ENCODE measurements around the gene ZEB1. TPM values are rescaled to one million over a fixed set of nuclear protein-coding genes. Genes with fewer than 3 reads are reported as not detected.

Gene ZEB1
- total and polyA plus RNA-seq, 4 experiments from 2014 or later, result 19.1 to 70.6 (median 50.0) TPM

DNA sequence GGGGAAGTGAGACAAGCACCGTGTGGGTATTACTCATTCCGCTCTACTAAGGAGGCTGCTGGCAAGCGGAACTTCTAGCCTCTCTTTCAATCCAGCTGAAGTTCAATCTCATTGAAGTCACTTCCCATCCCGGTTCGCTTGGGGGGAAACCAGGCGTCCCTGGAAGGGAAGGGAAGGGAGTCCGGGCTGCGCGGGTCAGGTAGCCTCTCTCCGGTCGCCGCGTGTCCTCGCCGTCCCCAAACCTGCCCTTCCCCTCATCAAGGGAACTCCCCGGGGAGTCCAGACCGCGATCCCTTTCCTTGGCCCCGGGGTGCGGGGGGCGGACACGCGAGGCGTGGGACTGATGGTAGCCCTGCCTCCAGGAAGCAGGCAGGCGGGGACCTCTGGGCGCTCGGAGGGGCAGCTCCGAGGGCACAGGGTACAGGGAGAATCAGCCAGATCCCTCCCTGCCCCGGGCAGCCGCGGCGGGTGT is 598 bp upstream of the ZEB1 start:
- H3K4me1 Mint-ChIP-seq, result peaks cover 24 to 50% (median 34%) of the 10 kb centered on the region in 4 donors
- peak; percentile 68 to 88 (median 74) for DNase-seq

DNA sequence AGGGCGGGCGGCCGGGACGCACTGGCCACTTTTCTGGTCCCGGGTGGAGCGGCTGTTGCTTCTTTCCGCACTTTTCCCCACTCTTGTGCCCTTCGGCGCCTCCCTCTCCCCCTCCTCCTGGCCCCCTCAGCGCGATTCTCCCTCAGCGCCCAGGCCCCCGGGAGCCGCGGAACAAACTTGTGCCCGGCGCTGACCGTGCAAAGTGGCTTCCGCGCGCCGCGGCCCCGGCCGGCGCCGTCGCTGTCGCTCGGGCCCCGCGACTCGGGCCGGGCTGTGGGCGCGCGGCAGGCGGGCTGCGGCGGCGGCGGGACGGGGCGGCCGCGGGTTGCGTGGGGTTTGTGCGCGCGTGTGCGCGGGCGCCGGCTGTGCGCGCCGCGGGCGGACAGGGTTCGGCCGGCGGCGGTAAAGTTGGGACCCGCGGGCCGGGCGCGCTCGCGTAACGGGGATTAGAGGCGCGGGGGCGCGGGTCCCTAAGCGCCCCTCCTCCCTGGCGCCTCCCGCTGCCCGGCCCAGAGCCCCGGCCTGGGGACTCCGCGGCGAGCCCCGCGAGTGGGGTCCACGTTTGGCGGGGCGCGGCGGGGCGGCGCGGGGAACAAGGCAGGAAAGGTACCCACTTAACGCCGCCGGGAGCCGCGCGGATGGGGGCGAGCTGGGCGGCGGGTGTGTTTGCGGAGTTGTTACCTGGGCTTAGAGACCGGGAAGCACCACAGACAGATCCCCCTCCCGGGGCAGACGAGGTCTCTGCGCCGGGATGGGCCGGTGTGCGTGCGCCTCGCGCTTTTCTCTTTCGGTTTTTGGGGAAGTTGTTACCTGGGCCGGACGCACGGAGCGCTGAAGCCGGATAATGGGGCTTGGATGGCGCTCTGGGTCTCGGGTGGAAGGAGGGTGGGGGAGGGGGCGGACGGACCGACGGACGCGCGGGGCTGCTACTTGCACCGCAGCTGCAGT is 860 bp downstream of the ZEB1 start:
- Mint-ChIP-seq H3K4me3 (peak overlapping the region; percentile 96 to 99 (median 98)), H3K27me3 (no peaks in the 10 kb centered on the region), H3K27ac (peak overlapping the region; percentile 94 to 98 (median 95)), H3K4me1 (peaks cover 28 to 58% (median 42%) of the 10 kb centered on the region in 4 donors), H3K36me3 (peaks cover 0 to 17% of the 10 kb centered on the region in 2 donors), H3K9me3 (peaks cover 0 to 4% (median 0%) of the 10 kb centered on the region in 8 donors)
- H3K27me3 ChIP-seq (ENCODE audit: insufficient read depth, low read length), result no peaks in the 10 kb centered on the region
- DNase-seq, result peak; percentile 53 to 64 (median 58)
- intact Hi-C loops (cut with micrococcal nuclease), result loop anchor here (1.0 to 10.0 kb wide), 9 partner anchors 37 to 1025 kb away; partner anchors contain the start of genes ARHGAP12, EPC1 and KIF5B
- peaks cover 30% of the 10 kb centered on the region for H3K4me1 ChIP-seq (ENCODE audit: insufficient read depth, low read length)
- POLR2A ChIA-PET (ENCODE audit: partially characterized antibody), result interaction anchor here (1.1 to 2.1 kb wide), 6 partner anchors 8 to 535 kb away, joined by 3 to 18 read pairs (median 6); partner anchors contain the start of gene ZNF438
- peak overlapping the region; percentile 88 for H3K27ac ChIP-seq (ENCODE audit: low read depth, low read length)
- no peaks in the 10 kb centered on the region for H3K9me3 ChIP-seq (ENCODE audit: control insufficient read depth in 1 of 2, low read length in 2 of 2)
- H3K4me3 ChIP-seq (ENCODE audit: low read length in 2 of 2), result peak overlapping the region; percentile 40 to 74
- H3K36me3 ChIP-seq (ENCODE audit: insufficient read depth, low read length), result no peaks in the 10 kb centered on the region
- CTCF ChIA-PET (ENCODE audit: partially characterized antibody), result no interaction called here

More for the DNA sequence above, 598 bp upstream of the ZEB1 start:
- no peaks in the 10 kb centered on the region for H3K27me3 Mint-ChIP-seq
- peaks cover 0 to 17% of the 10 kb centered on the region in 2 donors for H3K36me3 Mint-ChIP-seq
- Histone ChIP-seq H3K4me1 (ENCODE audit: insufficient read depth, low read length) (peaks cover 30% of the 10 kb centered on the region), H3K36me3 (ENCODE audit: insufficient read depth, low read length) (no peaks in the 10 kb centered on the region), H3K9me3 (ENCODE audit: control insufficient read depth in 1 of 2, low read length in 2 of 2) (no peaks in the 10 kb centered on the region), H3K4me3 (ENCODE audit: low read length in 2 of 2) (peak overlapping the region; percentile 55 to 73), H3K27ac (ENCODE audit: low read depth, low read length) (peak overlapping the region; percentile 88), H3K27me3 (ENCODE audit: insufficient read depth, low read length) (no peaks in the 10 kb centered on the region)
- intact Hi-C loops (cut with micrococcal nuclease), result loop anchor here (1.0 to 10.0 kb wide), 6 partner anchors 186 to 1026 kb away; partner anchors contain the start of genes ARHGAP12 and EPC1
- ChIA-PET CTCF (ENCODE audit: partially characterized antibody) (interaction anchor here (0.5 to 1.5 kb wide), 2 partner anchors 188 to 534 kb away, joined by 3 to 8 read pairs; no protein-coding TSS in a partner anchor), POLR2A (ENCODE audit: partially characterized antibody) (interaction anchor here (0.6 to 2.1 kb wide), 10 partner anchors 9 to 617 kb away, joined by 3 to 18 read pairs (median 4); partner anchors contain the start of gene ZNF438)
- peaks cover 0 to 4% (median 0%) of the 10 kb centered on the region in 8 donors for H3K9me3 Mint-ChIP-seq
- peak overlapping the region; percentile 94 to 100 (median 99) for H3K27ac Mint-ChIP-seq
- peak overlapping the region; percentile 97 to 100 (median 99) for H3K4me3 Mint-ChIP-seq

DNA sequence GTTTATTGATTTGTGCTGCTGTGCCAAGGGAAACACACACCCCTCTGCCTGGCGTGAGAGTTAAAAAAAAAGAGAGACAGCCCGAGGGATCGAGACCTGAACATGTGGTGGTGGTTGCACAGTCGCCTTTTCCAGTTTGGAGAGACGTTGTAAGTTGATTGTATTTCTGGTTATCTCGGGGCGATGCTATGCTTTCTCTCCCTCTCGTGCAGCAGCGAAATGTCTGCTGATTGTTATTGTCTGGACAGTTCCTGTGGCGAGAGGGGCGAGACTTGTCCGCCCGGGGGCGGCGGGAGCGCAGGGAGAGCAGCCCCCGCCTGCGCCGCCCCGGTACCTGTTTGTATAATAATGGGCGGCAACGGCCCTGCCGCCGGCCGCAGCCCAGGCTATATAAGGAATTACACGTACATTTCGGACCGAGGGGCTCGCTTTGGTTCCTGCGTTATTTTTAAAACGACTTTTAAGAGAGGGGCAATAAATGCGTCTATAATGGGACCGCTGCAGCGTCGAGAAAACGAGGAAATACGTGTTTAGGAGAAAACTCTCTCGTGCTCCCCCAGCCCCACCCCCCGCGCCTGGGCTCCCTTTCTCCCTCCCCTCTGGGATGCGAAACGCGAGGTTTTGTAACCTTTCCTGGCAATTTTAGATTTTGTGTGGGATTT is 1.7 kb downstream of the ZEB1 start:
- peak in 2 of 5 donors; percentile 18 to 35 for DNase-seq

DNA sequence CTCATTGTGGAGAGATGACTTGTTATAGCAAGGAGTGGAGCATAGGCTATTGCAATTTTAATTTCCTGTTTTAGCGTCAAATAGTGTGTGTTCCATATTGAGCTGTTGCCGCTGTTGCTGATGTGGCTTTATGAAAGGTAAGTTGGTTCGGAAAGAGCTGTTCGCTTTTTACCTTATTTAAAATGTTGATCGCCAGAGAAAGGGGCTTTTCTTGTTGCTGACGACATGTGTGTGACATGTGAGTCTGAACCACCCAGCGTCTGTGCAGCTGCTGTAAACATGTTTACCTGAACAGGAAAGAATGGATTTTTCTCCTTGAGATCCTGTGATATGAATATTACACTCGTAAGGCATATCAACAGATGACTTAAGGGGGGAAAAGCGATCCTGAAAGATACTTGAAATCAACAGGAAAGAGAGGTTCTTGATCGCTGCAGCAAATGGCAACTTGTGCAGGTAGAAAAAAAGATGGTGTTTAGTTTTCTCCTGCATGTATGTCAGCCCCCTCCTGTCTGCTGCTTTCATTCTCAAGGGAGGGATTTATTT is 2.5 kb downstream of the ZEB1 start:
- peak; percentile 60 to 82 (median 65) for DNase-seq
- Mint-ChIP-seq H3K4me1 (peaks cover 31 to 58% (median 46%) of the 10 kb centered on the region in 4 donors), H3K27me3 (no peaks in the 10 kb centered on the region), H3K9me3 (peaks cover 0 to 4% (median 0%) of the 10 kb centered on the region in 8 donors), H3K27ac (peak overlapping the region; percentile 88 to 98 (median 95)), H3K4me3 (peak overlapping the region; percentile 79 to 97 (median 95)), H3K36me3 (peaks cover 0 to 17% of the 10 kb centered on the region in 2 donors)
- intact Hi-C loops (cut with micrococcal nuclease), result loop anchor here (5.0 to 10.0 kb wide), 2 partner anchors 36 to 733 kb away; partner anchors contain the start of gene KIF5B
- peak overlapping the region; percentile 61 for H3K27ac ChIP-seq (ENCODE audit: low read depth, low read length)
- H3K9me3 ChIP-seq (ENCODE audit: control insufficient read depth in 1 of 2, low read length in 2 of 2), result no peaks in the 10 kb centered on the region
- H3K4me1 ChIP-seq (ENCODE audit: insufficient read depth, low read length), result peaks cover 30% of the 10 kb centered on the region
- no peaks in the 10 kb centered on the region for H3K27me3 ChIP-seq (ENCODE audit: insufficient read depth, low read length)
- H3K36me3 ChIP-seq (ENCODE audit: insufficient read depth, low read length), result no peaks in the 10 kb centered on the region
- H3K4me3 ChIP-seq (ENCODE audit: low read length in 2 of 2), result peak overlapping the region in 1 of 2 donors; percentile 74
- ChIA-PET CTCF (ENCODE audit: partially characterized antibody) (interaction anchor here (0.8 to 1.0 kb wide), 3 partner anchors 8 to 537 kb away, joined by 3 to 6 read pairs (median 3); no protein-coding TSS in a partner anchor), POLR2A (ENCODE audit: partially characterized antibody) (interaction anchor here (0.6 to 2.0 kb wide), 6 partner anchors 8 to 537 kb away, joined by 3 to 8 read pairs (median 3); partner anchors contain the start of gene ZNF438)

More for the DNA sequence above, 1.7 kb downstream of the ZEB1 start:
- Mint-ChIP-seq H3K9me3 (peaks cover 0 to 4% (median 0%) of the 10 kb centered on the region in 8 donors), H3K27ac (peak overlapping the region; percentile 88 to 98 (median 95)), H3K36me3 (peaks cover 0 to 17% of the 10 kb centered on the region in 2 donors), H3K27me3 (no peaks in the 10 kb centered on the region), H3K4me1 (peaks cover 31 to 58% (median 45%) of the 10 kb centered on the region in 4 donors), H3K4me3 (peak overlapping the region; percentile 79 to 97 (median 95))
- Histone ChIP-seq H3K4me1 (ENCODE audit: insufficient read depth, low read length) (peaks cover 30% of the 10 kb centered on the region), H3K4me3 (ENCODE audit: low read length in 2 of 2) (peak overlapping the region; percentile 40 to 74), H3K27ac (ENCODE audit: low read depth, low read length) (peak overlapping the region; percentile 61), H3K36me3 (ENCODE audit: insufficient read depth, low read length) (no peaks in the 10 kb centered on the region), H3K9me3 (ENCODE audit: control insufficient read depth in 1 of 2, low read length in 2 of 2) (no peaks in the 10 kb centered on the region), H3K27me3 (ENCODE audit: insufficient read depth, low read length) (no peaks in the 10 kb centered on the region)
- ChIA-PET POLR2A (ENCODE audit: partially characterized antibody) (interaction anchor here (0.6 to 2.0 kb wide), 6 partner anchors 9 to 536 kb away, joined by 3 to 8 read pairs (median 3); partner anchors contain the start of gene ZNF438), CTCF (ENCODE audit: partially characterized antibody) (interaction anchor here (0.9 to 1.0 kb wide), 2 partner anchors 30 to 536 kb away, joined by 3 to 6 read pairs; no protein-coding TSS in a partner anchor)
- intact Hi-C loops (cut with micrococcal nuclease), result loop anchor here (1.0 to 10.0 kb wide), 3 partner anchors 37 to 734 kb away; partner anchors contain the start of gene KIF5B

DNA sequence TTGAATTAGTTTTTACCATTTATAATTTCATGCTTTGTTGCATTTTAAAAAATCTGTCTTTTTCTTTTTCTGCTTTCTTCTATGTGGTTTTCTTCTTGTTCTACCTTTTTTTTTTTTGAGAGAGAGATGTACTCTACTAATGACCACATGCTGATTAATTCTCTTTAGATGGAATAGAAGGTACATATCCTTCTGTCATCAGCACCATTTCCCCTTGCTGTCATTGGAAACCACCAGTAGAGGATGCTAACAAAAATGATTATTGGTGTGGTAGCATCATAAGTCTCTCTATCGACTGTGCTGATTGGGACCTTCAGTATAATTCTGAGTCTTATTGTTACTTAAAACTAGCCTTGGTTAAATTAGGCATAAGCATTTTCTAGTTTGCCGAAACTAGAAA is 3.6 kb downstream of the ZEB1 start:
- no peaks in the 10 kb centered on the region for H3K9me3 ChIP-seq (ENCODE audit: control insufficient read depth in 1 of 2, low read length in 2 of 2)
- H3K27ac ChIP-seq (ENCODE audit: low read depth, low read length), result no peak overlapping the region
- peak in 4 of 5 donors; percentile 11 to 38 (median 23) for DNase-seq
- H3K27me3 ChIP-seq (ENCODE audit: insufficient read depth, low read length), result no peaks in the 10 kb centered on the region
- Mint-ChIP-seq H3K27ac (peak overlapping the region; percentile 58 to 95 (median 80)), H3K36me3 (peaks cover 0 to 17% of the 10 kb centered on the region in 2 donors), H3K4me3 (peak overlapping the region; percentile 20 to 84 (median 58)), H3K27me3 (no peaks in the 10 kb centered on the region), H3K4me1 (peaks cover 29 to 57% (median 41%) of the 10 kb centered on the region in 4 donors), H3K9me3 (peaks cover 0 to 4% (median 0%) of the 10 kb centered on the region in 8 donors)
- H3K36me3 ChIP-seq (ENCODE audit: insufficient read depth, low read length), result no peaks in the 10 kb centered on the region
- CTCF ChIA-PET (ENCODE audit: partially characterized antibody), result no interaction called here
- peaks cover 36% of the 10 kb centered on the region for H3K4me1 ChIP-seq (ENCODE audit: insufficient read depth, low read length)
- no peak overlapping the region for H3K4me3 ChIP-seq (ENCODE audit: low read length in 2 of 2)
- POLR2A ChIA-PET (ENCODE audit: partially characterized antibody), result no interaction called here
- intact Hi-C loops (cut with micrococcal nuclease), result loop anchor here (5.0 to 10.0 kb wide), 2 partner anchors 35 to 732 kb away; partner anchors contain the start of gene KIF5B

DNA sequence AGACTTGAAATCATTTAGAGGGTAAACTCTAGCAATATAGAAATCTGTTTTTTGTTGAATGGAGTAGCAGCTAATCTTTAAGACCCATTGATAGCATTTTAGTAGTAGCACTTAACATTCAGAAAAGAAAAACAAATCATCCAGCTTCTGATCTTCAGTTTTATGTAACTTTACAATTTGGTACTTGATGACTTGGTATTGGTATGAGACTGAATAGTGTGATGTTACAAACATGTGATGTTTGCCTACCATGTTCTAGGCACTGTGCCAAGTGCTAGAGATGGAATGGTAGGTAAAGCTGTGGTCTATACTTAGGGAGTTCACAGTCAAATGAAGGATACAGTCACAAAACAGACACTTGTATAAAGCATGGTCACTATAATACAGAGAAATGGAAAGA is 21.3 kb downstream of the ZEB1 start:
- Mint-ChIP-seq H3K4me3 (no peak overlapping the region), H3K27ac (no peak overlapping the region), H3K9me3 (no peaks in the 10 kb centered on the region), H3K4me1 (peaks cover 20 to 25% (median 22%) of the 10 kb centered on the region in 4 donors), H3K27me3 (no peaks in the 10 kb centered on the region), H3K36me3 (no peaks in the 10 kb centered on the region)
- no peaks in the 10 kb centered on the region for H3K9me3 ChIP-seq (ENCODE audit: control insufficient read depth in 1 of 2, low read length in 2 of 2)
- POLR2A ChIA-PET (ENCODE audit: partially characterized antibody), result interaction anchor here (0.9 kb wide), 1 partner anchor 19 kb away, joined by 3 read pairs; no protein-coding TSS in a partner anchor
- intact Hi-C loops (cut with micrococcal nuclease), result no loop called here
- H3K4me1 ChIP-seq (ENCODE audit: insufficient read depth, low read length), result peaks cover 51% of the 10 kb centered on the region
- H3K36me3 ChIP-seq (ENCODE audit: insufficient read depth, low read length), result no peaks in the 10 kb centered on the region
- CTCF ChIA-PET (ENCODE audit: partially characterized antibody), result interaction anchor here (1.1 kb wide), 1 partner anchor 41 kb away, joined by 3 read pairs; no protein-coding TSS in a partner anchor
- H3K27me3 ChIP-seq (ENCODE audit: insufficient read depth, low read length), result no peaks in the 10 kb centered on the region
- H3K4me3 ChIP-seq (ENCODE audit: low read length in 2 of 2), result no peak overlapping the region
- no peak overlapping the region for H3K27ac ChIP-seq (ENCODE audit: low read depth, low read length)
- peak in 1 of 5 donors; percentile 45 for DNase-seq
